Pulmonary artery endothelial cell (primary cell): ENCODE data around the gene PET100. TPM values are rescaled to one million over a fixed set of nuclear protein-coding genes. Genes with fewer than 3 reads are reported as not detected.

ENCODE experiments used
- DNase-seq: peaks from one replicate; pipeline ENCODE4 v3.0.0-alpha.2; 2011; ENCODE audit warnings: low read depth, low spot score
- total RNA-seq: library from RNA; depleted of rRNA; stranded (reverse); fragments of >200 nt; gene quantifications from 2 replicates; pipeline ENCODE4 v1.2.3, GENCODE V29; 2014

PET100 gene
- total RNA-seq, 1 donor from 2014 or later = 28.9 TPM

DNA sequence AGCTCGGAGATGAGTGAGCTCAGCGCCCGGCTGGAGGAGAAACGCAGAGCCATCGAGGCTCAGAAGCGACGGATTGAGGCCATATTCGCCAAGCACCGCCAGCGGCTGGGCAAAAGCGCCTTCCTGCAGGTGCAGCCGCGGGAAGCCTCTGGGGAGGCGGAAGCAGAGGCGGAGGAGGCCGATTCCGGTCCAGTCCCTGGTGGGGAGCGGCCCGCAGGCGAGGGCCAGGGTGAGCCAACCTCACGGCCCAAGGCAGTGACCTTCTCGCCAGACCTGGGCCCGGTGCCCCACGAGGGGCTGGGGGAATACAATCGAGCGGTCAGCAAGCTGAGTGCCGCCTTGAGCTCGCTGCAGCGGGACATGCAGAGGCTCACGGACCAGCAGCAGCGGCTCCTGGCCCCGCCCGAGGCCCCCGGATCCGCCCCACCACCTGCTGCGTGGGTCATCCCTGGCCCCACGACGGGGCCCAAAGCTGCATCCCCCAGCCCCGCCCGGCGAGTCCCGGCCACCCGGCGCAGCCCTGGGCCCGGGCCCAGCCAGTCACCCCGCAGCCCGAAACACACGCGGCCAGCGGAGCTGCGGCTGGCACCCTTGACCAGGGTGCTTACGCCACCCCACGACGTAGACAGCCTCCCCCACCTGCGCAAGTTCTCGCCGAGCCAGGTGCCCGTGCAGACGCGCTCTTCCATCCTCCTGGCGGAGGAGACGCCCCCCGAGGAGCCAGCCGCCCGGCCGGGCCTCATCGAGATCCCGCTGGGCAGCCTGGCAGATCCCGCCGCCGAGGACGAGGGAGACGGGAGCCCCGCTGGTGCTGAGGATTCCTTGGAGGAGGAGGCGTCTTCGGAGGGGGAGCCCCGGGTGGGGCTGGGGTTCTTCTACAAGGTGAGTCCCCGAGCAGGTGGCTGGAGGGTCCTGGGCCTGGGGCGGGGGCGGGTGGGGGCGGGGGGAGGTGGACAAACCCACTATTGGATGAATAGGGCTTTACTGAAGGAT is 17.0 kb upstream of the PET100 start:
- no peak for DNase-seq

DNA sequence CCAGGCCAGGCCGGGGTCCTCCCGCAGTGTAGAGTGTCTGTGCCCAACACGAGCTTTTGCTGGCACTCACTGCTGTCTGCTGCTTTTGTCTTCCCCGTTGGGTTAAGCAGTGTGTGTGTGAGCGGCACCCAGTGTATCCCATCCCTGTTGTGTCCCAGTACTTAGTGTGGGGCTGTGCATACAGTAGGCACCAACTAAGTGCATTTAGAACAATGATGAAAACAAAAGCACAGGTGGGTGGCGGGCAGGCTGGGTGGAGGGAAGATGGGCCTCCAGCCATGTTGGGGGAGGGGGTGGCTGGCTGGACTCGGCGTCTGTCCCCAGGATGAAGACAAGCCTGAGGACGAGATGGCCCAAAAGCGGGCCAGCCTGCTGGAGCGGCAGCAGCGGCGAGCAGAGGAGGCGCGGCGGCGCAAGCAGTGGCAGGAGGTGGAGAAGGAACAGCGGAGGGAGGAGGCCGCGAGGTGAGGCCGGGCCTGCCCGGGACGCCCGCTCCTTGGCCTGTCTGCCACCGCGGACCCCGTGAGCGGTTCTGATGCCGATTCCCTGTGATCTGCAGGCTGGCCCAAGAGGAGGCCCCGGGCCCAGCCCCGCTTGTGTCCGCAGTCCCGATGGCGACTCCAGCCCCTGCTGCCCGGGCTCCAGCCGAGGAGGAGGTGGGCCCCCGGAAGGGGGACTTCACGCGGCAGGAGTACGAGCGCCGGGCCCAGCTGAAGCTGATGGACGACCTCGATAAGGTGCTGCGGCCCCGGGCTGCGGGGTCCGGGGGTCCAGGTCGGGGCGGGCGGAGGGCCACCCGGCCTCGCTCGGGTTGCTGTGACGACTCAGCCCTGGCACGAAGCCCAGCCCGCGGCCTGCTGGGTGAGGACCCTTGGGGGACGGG is 14.5 kb upstream of the PET100 start:
- DNase-seq = no peak

DNA sequence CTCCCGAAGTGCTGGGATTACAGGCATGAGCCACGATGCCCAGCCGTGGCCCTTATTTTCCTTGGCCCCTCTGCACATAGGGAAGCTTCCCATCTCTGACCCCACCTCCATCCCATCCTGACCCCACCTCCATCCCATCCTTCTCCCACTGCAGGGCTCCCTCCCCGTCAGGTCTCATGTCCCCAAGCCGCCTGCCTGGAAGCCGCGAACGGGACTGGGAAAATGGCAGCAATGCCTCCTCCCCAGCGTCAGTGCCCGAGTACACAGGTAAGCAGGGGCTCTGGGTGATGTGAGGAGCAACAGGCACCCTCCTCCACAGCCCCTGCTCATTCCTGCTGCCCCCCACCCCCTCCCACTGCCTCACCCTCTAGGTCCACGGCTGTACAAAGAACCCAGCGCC is 12.4 kb upstream of the PET100 start:
- no peak for DNase-seq

DNA sequence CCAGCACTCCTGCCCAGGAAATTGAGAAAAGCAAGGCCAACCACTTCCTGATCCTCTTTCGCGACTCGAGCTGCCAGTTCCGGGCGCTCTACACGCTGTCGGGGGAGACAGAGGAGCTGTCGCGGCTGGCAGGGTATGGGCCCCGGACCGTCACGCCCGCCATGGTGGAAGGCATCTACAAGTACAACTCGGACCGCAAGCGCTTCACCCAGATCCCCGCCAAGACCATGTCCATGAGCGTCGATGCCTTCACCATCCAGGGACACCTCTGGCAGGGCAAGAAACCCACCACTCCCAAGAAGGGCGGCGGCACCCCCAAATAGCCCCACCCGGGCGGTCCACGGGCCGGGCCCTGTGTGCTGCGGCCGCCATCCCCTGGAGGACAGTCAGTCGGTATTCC is 11.9 kb upstream of the PET100 start:
- DNase-seq = no peak

DNA sequence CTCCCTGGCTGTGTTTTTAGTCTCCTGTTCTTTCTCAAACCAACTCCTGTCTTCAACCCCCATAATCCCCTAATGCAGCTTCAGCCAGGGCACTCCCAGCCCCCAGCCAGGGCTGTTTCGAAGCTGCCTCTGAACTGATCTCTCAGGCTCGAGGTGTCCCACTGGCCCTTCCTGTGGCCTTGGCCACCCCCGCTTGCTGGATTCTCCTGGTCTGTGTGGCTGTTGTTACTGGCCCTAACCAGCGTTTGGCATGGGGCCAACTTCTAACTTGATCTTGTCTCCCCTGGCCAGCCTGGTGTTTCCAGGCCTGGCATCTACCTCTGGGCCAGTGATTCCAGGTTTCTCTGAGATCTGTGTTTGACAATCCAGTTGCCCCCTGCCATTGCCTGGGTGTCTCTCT is 11.2 kb upstream of the PET100 start:
- no peak for DNase-seq

DNA sequence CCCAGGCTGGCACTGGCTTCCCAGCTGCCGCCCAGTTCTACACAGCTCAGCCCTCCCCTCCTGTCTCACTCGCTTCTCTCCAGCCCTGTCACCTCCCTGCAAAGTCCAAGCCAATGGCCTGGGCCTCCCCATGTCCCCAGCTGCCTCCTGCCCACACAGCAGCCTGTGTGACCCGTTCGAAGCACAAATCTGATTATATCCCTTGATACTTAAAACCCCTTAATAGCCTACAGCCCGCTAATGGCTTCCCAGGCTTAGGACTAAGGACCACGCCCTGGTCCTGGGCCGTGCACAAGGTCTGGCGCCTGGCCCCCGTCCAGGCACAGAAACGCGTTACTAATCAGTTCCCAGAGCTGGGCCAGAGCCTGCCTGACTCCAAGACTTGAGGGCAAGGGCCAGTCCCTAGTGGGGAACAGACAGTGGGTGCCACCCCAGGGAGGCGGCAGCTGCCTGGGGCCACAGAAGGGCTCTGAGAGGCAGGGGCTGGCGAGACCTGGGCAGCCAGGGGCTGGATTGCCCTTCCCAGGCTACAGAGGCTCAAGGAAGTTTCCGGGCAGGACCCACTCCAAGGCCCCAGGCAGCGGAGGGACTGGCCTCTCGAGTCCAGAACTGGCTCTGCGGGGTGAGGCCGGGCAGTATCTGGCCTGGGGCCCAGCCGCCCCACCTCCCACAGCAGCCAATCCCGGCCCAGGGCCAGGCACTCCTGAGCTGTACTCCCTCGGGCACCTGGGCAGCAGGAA is 10.7 kb upstream of the PET100 start:
- DNase-seq = no peak

DNA sequence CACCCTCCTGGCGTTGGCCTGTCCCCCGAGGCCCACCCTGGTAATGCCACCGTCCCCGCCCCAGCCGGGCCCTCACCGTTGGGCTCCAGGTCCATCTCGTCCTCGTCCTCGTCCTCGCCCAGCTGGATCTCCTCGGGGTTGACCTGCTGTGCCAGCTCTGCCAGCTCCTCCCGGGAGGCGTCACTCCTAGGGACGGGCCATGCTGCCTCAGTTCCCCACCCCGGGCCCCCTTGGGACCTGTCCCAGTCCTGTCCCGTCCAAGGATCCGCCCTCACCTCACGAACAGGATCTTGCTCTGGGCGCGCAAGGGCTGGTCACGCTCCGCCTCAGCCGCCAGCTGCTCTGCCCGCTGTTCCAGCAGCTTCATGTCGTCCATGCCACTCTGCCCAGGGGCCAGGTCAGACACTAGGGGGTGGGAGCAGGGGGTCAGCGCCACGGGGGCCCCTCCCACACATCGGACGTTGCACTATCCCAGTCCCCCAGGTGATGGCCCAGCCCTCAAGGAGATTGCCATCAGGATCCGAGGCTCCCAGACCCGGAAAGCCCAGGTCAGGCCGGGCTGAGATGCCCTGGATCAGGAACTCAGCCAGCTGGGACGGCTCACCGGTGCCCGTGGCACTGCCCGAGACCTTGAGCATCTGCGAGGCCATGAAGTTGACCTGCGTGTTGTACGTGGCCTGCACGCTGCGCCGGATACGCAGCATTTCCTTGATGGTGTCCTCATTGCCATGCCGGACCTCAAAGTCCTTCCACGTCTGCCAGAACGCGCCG is 9.7 kb upstream of the PET100 start:
- DNase-seq = no peak

DNA sequence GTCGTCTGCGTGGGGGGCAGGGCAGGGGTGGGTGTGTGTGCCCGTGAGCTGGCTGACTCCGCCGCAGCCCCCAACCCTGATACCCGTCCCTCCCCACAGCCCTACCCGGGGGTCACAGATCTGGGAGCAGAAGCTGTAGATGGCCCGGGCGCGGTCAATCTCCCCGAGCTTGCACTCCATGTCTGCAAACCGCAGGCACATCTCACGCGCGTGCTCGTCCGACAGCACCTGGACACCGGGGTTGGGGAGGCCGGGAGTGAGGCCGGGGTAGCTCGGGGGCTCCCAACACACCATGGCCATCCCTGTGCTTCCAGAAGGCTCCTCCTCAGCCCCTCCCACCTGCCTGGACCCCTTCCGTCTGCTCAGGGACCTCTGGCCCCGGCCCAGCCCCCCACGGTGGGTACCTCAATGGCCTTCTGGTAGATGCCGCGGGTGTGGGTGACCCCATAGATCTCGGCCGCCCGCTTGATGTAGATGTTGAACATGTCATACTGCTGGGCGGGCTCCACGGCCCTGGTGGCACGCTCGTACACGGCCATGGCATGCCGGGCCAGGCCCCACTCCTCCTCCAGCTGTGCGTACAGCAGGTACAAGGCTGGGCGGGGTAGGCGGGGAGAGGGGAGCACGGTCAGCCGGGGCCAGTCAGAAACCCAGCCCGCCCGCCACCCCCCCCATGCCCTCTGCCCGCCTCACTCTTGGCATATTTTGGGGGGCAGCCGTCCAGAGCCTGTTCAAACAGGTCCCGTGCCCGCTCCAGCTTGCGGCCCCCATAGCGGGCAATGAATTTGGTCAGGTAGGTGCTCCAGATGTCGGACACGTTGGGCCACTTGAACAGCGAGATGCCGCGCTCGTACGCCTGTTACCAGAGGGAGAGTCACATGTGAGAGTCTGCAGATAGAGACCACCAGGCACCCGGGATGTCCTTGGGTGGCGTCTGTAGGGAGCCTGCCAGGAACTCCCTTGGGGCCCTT is 8.9 kb upstream of the PET100 start:
- DNase-seq = no peak

DNA sequence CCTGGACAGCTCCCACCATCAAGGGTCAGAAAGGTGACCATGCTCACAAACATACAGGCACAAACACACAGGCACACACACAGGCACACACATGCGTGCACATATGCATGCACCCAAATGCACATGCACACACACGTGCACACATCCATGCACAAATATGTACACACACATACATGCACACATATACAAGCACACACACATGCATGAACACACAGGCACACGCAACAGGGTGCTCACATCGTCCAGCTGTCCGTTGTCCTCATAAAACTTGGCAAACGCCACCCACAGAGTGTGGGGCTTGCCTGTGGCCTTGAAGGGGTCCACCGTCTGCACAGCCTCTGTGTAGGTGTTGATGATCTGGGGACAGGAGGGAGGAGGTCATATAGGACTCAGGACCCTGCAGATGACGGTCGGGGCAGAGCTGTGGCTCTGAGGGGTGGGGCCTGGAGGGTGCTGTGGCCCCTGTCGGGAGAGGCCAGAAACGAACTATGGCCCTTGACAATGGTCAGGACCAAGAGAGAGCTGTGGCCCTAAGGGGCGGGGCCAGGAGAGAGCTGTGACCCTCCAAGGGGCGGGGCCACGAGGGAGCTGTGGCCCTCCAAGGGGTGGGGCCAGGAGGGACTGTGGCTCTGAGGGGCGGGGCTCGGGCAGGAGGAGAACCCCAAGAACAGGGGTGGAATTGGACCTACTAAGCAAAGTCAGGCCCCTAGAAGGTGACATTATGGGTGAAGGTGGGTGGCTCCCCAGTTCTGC is 6.5 kb upstream of the PET100 start:
- DNase-seq = no peak

DNA sequence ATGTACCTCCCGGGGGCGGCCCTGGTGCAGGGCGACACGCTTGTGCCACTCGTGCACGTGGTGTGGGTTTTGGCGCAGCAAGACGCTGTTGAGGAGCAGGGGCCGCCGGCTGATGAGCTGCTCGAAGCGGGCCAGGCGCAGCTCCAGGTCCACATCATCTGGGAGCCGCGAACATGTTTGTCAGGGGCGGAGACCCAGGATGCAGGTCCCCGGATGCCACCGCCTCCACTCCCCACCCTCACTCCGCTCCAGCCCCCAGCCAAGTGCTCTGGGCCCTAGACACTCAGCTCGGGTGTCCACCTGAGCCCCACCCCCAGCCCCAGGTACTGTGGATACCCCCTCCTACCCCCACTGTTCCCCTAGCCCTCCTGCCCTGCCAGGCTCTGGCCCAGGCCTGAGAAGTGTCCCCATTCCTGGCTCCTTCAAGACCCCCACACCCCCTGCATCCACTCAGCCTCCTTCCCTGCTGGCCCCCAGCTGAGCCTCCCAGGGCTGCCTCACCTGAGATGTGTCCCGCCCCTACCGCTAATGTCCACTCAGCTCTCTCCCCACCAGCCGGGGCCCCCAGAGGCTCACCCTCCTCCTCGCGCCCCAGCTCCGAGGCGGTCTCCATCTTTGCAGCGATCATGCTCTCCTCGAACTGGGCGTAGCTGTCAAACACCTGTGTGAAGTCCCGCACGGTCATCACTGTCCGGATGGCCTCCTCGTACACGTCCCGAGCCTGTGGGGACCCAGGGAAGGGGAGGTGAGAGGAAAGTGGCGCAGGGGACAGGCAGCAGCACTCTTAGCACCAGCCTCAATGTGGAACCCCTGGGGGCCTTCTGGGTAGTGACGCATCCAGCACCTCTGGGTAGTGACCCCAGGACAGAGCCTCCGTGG is 5.6 kb upstream of the PET100 start:
- no peak for DNase-seq

DNA sequence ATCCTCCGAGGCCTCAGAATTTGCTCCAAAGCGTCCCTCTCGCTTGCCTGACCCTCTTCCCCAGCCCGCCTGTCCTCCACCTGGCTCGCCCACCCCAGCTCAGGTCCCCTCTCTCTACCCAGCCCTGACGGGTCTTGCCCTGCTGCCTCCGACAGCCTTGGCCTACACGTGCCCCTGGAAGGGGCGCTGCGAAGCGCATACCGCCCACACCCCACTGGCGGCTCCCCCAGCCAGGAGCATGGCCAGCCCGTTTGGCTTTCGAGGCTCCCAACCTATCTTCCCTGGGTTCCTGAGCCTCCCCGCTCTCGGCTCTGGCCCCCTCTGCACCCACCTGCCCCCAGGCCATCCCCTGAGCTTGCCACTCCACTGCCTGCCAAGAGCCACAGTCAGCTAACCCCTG is 4.8 kb upstream of the PET100 start:
- no peak for DNase-seq

DNA sequence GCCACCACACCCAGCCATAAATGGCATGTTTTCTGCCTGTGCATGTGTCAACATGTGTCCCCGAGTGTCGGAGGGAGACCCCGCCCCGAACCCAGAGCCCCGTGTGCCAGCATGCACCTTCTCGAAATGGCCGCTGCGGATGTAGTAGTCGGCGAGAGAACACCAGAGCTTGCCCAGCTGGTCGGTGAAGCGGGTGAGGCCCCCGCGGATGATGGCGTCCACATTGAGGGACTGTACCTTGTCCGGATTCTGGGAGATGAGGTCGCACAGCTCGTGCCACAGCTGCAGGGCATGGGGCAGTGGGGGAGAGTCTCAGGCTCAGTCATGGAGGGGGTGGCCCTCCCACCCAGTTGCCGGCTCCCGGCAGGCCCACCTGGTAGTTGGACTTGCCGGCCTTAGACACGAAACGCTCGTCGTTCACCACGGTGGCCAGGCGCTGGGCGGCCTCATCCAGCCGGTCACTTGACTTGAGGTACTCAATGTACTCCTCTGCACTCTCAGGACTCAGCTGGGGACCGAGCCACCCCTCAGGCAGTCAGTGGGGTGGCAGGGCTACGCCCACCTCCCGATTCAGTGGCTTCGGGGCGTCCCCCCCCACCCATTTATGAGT is 3.7 kb upstream of the PET100 start:
- DNase-seq = no peak

DNA sequence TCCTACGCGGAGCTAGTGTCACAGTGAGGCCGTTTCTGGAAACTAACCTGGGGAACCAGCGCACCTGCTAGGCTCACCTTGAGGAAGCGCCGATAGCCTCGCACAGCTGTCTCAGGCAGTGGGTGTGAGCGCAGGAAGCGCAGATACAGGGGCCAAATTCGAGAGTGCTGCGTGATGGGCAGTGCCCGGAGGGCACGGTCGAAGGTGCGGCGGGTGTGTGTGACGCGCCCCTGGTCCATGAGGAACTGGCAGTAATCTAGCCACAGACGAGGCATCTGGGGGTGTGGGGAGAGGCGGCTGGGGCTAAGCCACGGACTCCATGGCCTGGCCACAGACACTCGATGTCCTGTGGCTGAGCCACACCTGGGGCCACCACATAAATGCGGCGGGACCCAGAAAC is 2.4 kb upstream of the PET100 start:
- no peak for DNase-seq

DNA sequence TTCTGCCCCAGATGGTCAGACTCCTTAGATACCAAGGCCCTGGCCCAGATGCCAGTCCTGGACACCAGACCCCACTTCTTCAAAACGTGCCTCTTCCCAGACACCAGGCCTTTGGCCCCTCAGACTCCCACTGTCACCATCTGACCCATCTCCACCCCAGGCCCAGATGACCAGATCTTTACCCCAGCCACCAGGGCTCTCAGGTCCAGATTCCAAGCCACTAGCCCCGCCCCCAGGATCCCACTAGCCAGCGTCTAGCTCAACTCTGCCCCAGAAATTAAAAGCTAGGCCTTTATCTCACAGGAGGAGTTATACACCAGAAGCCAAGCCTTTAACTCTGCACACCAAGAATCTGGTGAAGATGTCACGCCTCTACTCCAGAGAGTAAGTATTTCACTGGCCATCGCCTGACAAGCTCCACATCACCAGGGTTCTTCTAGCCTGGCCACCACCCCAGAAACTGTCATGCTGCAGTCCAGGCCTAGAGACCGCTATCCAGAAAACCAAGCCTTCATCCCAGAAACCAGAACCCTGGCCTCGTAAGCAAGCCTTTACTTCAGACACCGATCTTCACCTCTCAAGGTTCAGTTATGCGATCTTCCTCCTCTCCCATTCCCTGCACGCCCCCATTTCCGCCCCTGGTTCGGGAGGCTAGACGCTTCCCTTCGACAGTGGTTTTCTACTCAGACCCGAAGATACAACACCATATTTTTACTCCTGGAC is 843 bp upstream of the PET100 start:
- DNase-seq = no peak

DNA sequence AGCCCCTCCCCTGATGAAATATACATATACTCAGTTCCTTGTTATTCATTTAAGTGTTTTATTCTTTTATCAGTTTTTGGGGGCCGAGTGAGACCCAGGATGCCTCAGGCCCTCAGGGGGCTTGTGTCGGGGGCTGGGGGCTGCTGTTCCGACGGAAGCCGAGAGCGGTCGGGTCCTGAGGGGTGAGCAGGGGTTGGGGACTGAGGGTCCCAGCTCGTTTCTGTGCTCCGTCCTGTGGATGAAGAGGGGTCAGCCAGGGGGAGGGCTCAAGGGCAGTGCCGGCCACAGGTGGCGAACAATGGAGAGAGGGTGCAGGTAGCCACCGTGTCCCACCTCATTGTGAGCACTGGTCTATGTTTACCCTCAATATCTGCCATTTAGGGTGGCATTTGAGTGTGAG is 2.0 kb downstream of the PET100 start:
- DNase-seq = no peak

DNA sequence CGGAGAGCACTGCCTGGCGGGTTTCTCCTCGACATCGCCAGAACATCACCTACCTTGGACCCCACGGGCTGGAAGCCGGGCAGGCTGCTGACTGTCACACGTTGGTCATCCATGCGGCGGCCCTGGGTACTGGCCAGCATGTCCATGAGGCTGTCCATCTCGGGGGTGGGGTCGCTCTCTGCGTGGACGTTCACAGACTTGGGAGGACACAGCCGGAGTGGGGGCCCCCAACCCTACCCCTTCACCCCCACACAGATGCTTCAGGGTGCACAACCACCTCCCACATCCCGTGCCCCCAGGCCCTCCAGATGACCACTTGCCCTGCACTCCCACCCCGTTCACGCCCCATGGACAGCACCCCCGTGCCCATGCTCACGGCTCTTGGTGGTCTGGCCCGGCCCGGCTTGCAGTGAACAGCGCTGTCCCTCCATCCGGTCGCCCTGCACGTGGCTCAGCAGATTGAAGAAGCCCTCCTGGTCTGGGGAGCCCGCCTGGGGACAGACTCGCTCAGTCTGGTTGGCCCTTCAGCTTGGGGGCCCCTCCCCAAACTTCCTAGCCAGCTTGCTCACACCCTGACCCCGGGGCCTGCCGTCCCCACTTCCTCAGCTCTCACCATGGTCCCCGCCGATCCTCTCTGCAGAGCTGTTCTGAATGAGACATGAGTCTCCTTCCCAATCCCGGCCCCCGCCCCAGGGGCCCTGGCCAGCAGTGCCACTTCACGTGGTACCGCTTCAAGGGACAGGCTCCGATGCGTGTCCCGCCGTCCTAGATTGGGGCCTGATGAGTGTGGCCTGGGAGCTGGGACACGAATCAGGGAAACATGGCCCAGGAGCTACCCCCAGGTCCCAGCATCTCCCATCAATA is 3.0 kb downstream of the PET100 start:
- no peak for DNase-seq
